GM12872 (cell line): ENCODE results near the gene OXNAD1.
A peak's percentile ranks its signal among the peaks of the same experiment; 100 is the strongest.

Source experiments
- CTCF ChIP-seq: IDR thresholded peaks from 3 replicates; pipeline ENCODE4 v1.5.1; 2011; ENCODE audit warnings: low read depth, mild to moderate bottlenecking, low read length, moderate library complexity; ENCODE audit not compliant: insufficient read depth

The OXNAD1 gene

GRCh38 chr3:16248556-16248955 lies 16.5 kb upstream of the OXNAD1 start:
- peak; percentile 10; the same call in 1 of the 3 replicates for TF ChIP-seq CTCF

- peak; percentile 69 for TF ChIP-seq CTCF
Observed at GRCh38 chr3:16249336-16249735, 15.7 kb upstream of the OXNAD1 start.

GRCh38 chr3:16249886-16250285 lies 15.1 kb upstream of the OXNAD1 start:
- TF ChIP-seq CTCF, result no peak

- no peak for TF ChIP-seq CTCF
Observed at GRCh38 chr3:16251316-16252085, 13.5 kb upstream of the OXNAD1 start.

GRCh38 chr3:16252243-16252978 lies 12.6 kb upstream of the OXNAD1 start:
- TF ChIP-seq CTCF, result no peak

GRCh38 chr3:16252988-16253387 lies 12.0 kb upstream of the OXNAD1 start:
- no peak for TF ChIP-seq CTCF

- no peak for TF ChIP-seq CTCF
Observed at GRCh38 chr3:16253601-16254000, 11.4 kb upstream of the OXNAD1 start.
